Liver (tissue), 3 donors: ENCODE results near the gene AGPAT4.

Source experiments
- CTCF ChIP-seq: fragments of 150-350 bp; IDR thresholded peaks from 2 replicates; pipeline ENCODE4 v1.5.1; 2017; ENCODE audit warnings: improper control_type of control experiment, low read depth, low read length; ENCODE audit not compliant: missing input control
- MAX ChIP-seq: IDR thresholded peaks from 2 replicates; pipeline ENCODE4 v1.6.1; 2016; ENCODE audit warnings: antibody characterized with exemption
- NR2F2 ChIP-seq: IDR thresholded peaks from 2 replicates; pipeline ENCODE4 v1.6.1; 2016; ENCODE audit warnings: antibody characterized with exemption
- RAD21 ChIP-seq, 2 donors: IDR thresholded peaks; 2 replicates each; pipeline ENCODE4 v1.6.1; 2016; ENCODE audit warnings: antibody characterized with exemption in 2 of 2, mild to moderate bottlenecking in 2 of 2
- donor health status: healthy.
- donor health status: healthy.

- TF ChIP-seq CTCF (no peak), NR2F2 (no peak), RAD21 (IDR thresholded peaks at IDR 0.05) (no peak), MAX (no peak)
Observed at GRCh38 chr6:161223646-161224045, 50.2 kb downstream of the AGPAT4 start.
